ENCODE results near the gene DTWD2.
"Not testable (repeated sequence)": the region's sequence is repeated elsewhere in the genome, so short reads cannot be mapped to it uniquely, and the experiment has no call there.

The DTWD2 gene

DNA sequence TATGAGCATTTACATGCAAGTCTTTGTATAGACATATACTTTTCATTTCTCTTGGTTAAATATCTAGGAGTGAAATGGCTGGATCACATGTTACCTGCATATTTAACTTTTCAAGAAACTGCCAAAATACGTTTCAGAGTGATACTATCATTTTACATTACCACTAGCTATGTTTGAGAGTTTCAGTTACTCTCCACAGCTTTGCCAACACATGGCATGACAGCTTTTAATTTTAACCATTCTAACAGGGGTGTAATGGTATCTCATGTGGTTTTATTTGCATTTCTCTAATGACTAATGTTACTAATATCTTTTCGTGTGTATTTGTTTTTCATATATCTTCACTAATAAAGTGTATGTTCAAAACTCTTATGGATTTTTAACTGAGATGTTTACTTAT, 99.8 kb downstream of the DTWD2 start:
- TF ChIP-seq, protein P1, sequence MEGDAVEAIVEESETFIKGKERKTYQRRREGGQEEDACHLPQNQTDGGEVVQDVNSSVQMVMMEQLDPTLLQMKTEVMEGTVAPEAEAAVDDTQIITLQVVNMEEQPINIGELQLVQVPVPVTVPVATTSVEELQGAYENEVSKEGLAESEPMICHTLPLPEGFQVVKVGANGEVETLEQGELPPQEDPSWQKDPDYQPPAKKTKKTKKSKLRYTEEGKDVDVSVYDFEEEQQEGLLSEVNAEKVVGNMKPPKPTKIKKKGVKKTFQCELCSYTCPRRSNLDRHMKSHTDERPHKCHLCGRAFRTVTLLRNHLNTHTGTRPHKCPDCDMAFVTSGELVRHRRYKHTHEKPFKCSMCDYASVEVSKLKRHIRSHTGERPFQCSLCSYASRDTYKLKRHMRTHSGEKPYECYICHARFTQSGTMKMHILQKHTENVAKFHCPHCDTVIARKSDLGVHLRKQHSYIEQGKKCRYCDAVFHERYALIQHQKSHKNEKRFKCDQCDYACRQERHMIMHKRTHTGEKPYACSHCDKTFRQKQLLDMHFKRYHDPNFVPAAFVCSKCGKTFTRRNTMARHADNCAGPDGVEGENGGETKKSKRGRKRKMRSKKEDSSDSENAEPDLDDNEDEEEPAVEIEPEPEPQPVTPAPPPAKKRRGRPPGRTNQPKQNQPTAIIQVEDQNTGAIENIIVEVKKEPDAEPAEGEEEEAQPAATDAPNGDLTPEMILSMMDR (conservative IDR thresholded peaks at IDR 0.05): no peak
- no peak for TF ChIP-seq ZFX (IDR thresholded peaks at IDR 0.05)

DNA sequence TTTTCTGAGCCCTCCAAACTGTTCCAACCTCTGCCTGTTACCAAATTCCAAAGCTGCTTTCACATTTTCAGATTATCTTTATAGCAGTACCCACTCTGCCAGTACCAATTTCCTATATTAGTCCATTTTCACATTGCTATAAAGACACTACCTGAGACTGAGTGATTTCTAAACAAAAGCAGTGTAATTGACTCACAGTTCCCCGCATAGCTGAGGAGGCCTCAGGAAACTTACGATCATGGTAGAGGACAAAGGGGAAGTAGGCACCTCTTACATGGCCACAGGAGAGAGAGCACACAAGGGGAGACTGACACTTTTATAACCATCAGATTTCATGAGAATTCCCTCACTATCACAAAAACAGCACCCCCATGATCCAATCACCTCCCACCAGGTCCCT, 105.0 kb downstream of the DTWD2 start:
- H3K27ac ChIP-seq: no peak overlapping the region
- TF ChIP-seq, protein P1 (conservative IDR thresholded peaks at IDR 0.05): no peak
- TF ChIP-seq ZFX (IDR thresholded peaks at IDR 0.05): no peak

More for the DNA sequence above, 99.8 kb downstream of the DTWD2 start:
- no peak overlapping the region for H3K27ac ChIP-seq

DNA sequence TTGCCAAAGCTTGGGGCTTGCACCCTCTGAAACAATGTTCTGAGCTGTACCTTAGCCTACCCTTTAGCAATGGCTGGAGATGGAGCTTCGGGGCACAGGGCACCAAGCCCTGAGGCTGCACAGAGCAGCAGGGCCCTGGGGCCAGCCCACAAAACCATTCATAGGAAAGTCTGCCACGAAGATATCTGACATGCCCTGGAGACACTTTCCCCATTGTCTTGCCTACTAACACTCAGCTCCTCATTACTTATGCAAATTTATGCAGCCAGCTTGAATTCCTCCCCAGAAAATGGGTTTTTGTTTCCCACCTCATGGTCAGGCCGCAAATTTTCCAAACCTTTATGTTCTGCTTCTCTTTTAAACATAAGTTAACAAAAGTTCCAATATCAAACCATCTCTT, 105.7 kb downstream of the DTWD2 start:
- TF ChIP-seq, protein P1 (conservative IDR thresholded peaks at IDR 0.05): no peak
- TF ChIP-seq ZFX (IDR thresholded peaks at IDR 0.05): no peak
- no peak overlapping the region for H3K27ac ChIP-seq

DNA sequence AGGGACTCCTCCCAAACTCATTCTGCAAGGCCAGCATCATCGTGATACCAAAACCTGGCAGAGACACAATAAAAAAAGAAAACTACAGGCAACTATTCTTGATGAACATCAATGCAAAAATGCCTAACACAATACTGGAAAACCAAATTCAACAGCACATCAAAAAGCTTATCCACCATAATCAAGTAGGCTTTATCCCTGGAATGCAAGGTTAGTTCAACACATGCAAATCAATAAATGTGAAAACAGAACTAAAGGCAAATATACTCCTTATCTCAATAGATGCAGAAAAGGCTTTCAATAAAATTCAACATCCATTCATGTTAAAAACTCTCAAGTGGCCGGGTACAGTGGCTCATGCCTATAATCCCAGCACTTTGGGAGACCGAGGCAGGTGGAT, 111.5 kb downstream of the DTWD2 start:
- H3K27ac ChIP-seq: not testable (repeated sequence)

DNA sequence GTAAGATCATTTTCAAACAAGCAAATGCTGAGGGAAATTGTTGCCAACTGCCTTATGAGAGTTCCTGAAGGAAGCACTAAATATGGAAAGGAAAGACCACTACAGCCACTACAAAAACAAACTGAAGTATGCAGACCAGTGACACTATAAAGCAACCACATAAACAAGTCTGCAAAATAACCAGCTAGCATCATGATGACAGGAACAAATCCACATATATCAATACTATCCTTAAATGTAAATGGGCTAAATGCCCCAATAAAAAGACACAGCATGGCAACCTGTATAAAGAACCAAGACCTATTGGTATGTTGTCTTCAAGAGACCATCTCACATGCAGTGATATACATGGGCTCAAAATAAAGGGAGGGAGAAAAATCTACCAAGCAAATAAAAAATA, 113.2 kb downstream of the DTWD2 start:
- no peak overlapping the region for H3K27ac ChIP-seq
- TF ChIP-seq, protein P1 (conservative IDR thresholded peaks at IDR 0.05): no peak
- TF ChIP-seq ZFX (IDR thresholded peaks at IDR 0.05): no peak

DNA sequence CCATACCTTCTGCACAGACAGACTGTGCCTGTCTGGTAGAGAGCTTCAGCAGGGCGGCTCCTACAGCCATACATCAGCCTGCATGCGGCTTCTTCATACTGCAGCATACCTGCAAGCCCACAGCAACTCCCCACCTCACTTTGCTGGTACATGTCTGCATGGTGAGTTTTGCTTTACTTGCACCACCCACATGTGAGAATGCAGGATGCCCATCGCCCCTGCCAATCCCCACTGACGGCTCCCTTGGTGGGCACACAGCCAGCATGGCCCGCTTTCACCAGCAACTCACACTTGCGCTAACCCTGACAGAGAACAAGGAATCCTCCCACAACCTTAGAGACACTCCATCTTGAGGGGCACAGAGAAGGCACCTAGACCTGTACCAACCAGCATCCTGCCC, 114.9 kb downstream of the DTWD2 start:
- H3K27ac ChIP-seq: no peak overlapping the region
- TF ChIP-seq, protein P1 (conservative IDR thresholded peaks at IDR 0.05): no peak
- TF ChIP-seq ZFX (IDR thresholded peaks at IDR 0.05): no peak

DNA sequence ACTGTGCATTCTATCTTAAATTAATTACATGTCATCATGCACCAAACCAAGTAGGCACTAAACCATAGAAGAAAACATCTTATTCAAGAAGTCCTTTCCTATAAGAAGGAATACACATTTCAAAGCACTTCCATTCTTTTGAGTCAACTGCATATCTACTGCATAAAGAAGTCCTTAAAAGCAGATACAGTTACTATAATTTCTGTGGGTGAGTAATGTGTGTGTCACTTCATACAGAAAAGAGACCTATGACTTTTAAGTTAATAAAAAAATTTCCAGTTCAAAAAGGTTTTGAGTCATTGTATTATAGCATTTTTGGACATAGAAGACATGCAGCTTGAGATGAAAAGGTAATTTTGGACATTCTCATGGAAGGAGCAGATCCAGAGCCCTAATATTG, 125.0 kb downstream of the DTWD2 start:
- H3K27ac ChIP-seq: no peak overlapping the region
- no peak for TF ChIP-seq ZFX (IDR thresholded peaks at IDR 0.05)
- TF ChIP-seq, protein P1 (conservative IDR thresholded peaks at IDR 0.05): no peak

DNA sequence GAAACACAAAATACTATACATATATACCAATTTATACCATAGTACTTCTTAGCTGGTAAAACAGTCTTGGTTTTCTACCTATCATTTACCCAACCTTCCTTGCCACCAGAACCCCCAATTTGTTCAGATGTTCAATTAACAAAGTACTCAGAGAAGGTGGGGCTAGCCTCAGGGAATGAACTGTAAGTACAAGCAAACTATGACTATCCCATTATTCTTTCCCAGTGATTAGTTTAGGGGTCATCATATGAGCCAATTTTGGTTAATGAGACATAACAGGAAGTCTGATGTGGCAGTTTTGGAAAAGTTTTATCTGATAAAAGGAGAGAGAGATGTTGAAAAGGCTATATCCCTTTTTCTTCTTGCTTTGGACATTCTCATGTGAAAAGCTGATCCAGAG, 125.8 kb downstream of the DTWD2 start:
- H3K27ac ChIP-seq: no peak overlapping the region
- no peak for TF ChIP-seq ZFX (IDR thresholded peaks at IDR 0.05)
- TF ChIP-seq, protein P1 (conservative IDR thresholded peaks at IDR 0.05): no peak
